ENCODE results near the gene NCKAP5.

The NCKAP5 gene

GRCh38 chr2:133511679-133512078 lies 56.6 kb downstream of the NCKAP5 start:
- WGBS: 6% methylated on average over 1 of the region's 1 CpG
- Histone ChIP-seq H2BK120ac (ENCODE audit: low read depth, low read length) (no peak overlapping the region), H3K9me3 (ENCODE audit: control insufficient read depth, low read length) (no peaks in the 10 kb centered on the region), H3K14ac (ENCODE audit: low read length in 2 of 2) (no peak overlapping the region), H3K4me3 (ENCODE audit: insufficient read depth in 1 of 2, low read depth in 1 of 2, low read length in 2 of 2) (no peak overlapping the region), H2BK5ac (ENCODE audit: low read depth, low read length, poor library complexity, severe bottlenecking) (no peak overlapping the region), H3K4me1 (ENCODE audit: control insufficient read depth, insufficient read depth, low read depth, low read length) (peaks cover 2% of the 10 kb centered on the region), H3K4ac (ENCODE audit: low read depth in 1 of 2, low read length in 2 of 2) (no peak overlapping the region), H3K36me3 (ENCODE audit: control insufficient read depth in 1 of 2, insufficient read depth in 2 of 2, low read depth in 1 of 2, low read length in 2 of 2) (no peaks in the 10 kb centered on the region), H3K27ac (ENCODE audit: low read length, poor library complexity, severe bottlenecking) (no peak overlapping the region), H2AK5ac (ENCODE audit: low read length, severe bottlenecking) (no peak overlapping the region), H3K9ac (ENCODE audit: low read length) (no peak overlapping the region), H4K91ac (ENCODE audit: low read length) (no peak overlapping the region), H3K79me1 (replicated peaks; ENCODE audit: low read length, poor library complexity, severe bottlenecking) (no peaks in the 10 kb centered on the region), H2BK15ac (ENCODE audit: low read depth, poor library complexity, severe bottlenecking) (no peak overlapping the region), H2AFZ (ENCODE audit: low read depth, low read length) (no peak overlapping the region), H3K18ac (ENCODE audit: low read depth in 1 of 2, low read length in 2 of 2) (no peak overlapping the region), H3K4me2 (ENCODE audit: low read length, poor library complexity, severe bottlenecking) (no peak overlapping the region), H3K23ac (ENCODE audit: low read length in 2 of 2) (no peak overlapping the region), H2BK12ac (ENCODE audit: low read length in 2 of 2) (no peak overlapping the region), H3K27me3 (ENCODE audit: control insufficient read depth in 1 of 2, insufficient read depth in 1 of 2, low read length in 2 of 2) (no peaks in the 10 kb centered on the region), H4K8ac (ENCODE audit: low read length) (no peak overlapping the region)
- DNase-seq: no peak

GRCh38 chr2:133509777-133510176 lies 58.5 kb downstream of the NCKAP5 start:
- Histone ChIP-seq H3K4me1 (ENCODE audit: control insufficient read depth, insufficient read depth, low read depth, low read length) (peaks cover 9% of the 10 kb centered on the region), H3K9me3 (ENCODE audit: control insufficient read depth, low read length) (no peaks in the 10 kb centered on the region), H3K4me2 (ENCODE audit: low read length, poor library complexity, severe bottlenecking) (no peak overlapping the region), H3K4ac (ENCODE audit: low read depth in 1 of 2, low read length in 2 of 2) (no peak overlapping the region), H2AFZ (ENCODE audit: low read depth, low read length) (no peak overlapping the region), H3K18ac (ENCODE audit: low read depth in 1 of 2, low read length in 2 of 2) (no peak overlapping the region), H2AK5ac (ENCODE audit: low read length, severe bottlenecking) (no peak overlapping the region), H3K79me1 (replicated peaks; ENCODE audit: low read length, poor library complexity, severe bottlenecking) (peaks cover 3% of the 10 kb centered on the region), H3K4me3 (ENCODE audit: insufficient read depth in 1 of 2, low read depth in 1 of 2, low read length in 2 of 2) (no peak overlapping the region), H3K27ac (ENCODE audit: low read length, poor library complexity, severe bottlenecking) (no peak overlapping the region), H3K23ac (ENCODE audit: low read length in 2 of 2) (no peak overlapping the region), H2BK120ac (ENCODE audit: low read depth, low read length) (no peak overlapping the region), H4K91ac (ENCODE audit: low read length) (no peak overlapping the region), H2BK12ac (ENCODE audit: low read length in 2 of 2) (no peak overlapping the region), H3K27me3 (ENCODE audit: control insufficient read depth in 1 of 2, insufficient read depth in 1 of 2, low read length in 2 of 2) (no peaks in the 10 kb centered on the region), H3K36me3 (ENCODE audit: control insufficient read depth in 1 of 2, insufficient read depth in 2 of 2, low read depth in 1 of 2, low read length in 2 of 2) (no peaks in the 10 kb centered on the region), H3K14ac (ENCODE audit: low read length in 2 of 2) (no peak overlapping the region), H4K8ac (ENCODE audit: low read length) (no peak overlapping the region), H2BK15ac (ENCODE audit: low read depth, poor library complexity, severe bottlenecking) (no peak overlapping the region), H3K9ac (ENCODE audit: low read length) (no peak overlapping the region), H2BK5ac (ENCODE audit: low read depth, low read length, poor library complexity, severe bottlenecking) (no peak overlapping the region)
- WGBS: 72% methylated on average over 6 of the region's 6 CpGs
- no peak for DNase-seq

- no peak overlapping the region for H3K18ac ChIP-seq (ENCODE audit: low read depth in 1 of 2, low read length in 2 of 2)
- H3K27me3 ChIP-seq (ENCODE audit: control insufficient read depth in 1 of 2, insufficient read depth in 1 of 2, low read length in 2 of 2): no peaks in the 10 kb centered on the region
- H3K36me3 ChIP-seq (ENCODE audit: control insufficient read depth in 1 of 2, insufficient read depth in 2 of 2, low read depth in 1 of 2, low read length in 2 of 2): no peaks in the 10 kb centered on the region
- H3K4me3 ChIP-seq (ENCODE audit: insufficient read depth in 1 of 2, low read depth in 1 of 2, low read length in 2 of 2): no peak overlapping the region
- H2BK15ac ChIP-seq (ENCODE audit: low read depth, poor library complexity, severe bottlenecking): no peak overlapping the region
- H2AK5ac ChIP-seq (ENCODE audit: low read length, severe bottlenecking): no peak overlapping the region
- no peaks in the 10 kb centered on the region for H3K9me3 ChIP-seq (ENCODE audit: control insufficient read depth, low read length)
- no peak overlapping the region for H2BK5ac ChIP-seq (ENCODE audit: low read depth, low read length, poor library complexity, severe bottlenecking)
- H3K23ac ChIP-seq (ENCODE audit: low read length in 2 of 2): no peak overlapping the region
- no peak overlapping the region for H2BK120ac ChIP-seq (ENCODE audit: low read depth, low read length)
- H2BK12ac ChIP-seq (ENCODE audit: low read length in 2 of 2): no peak overlapping the region
- H3K4ac ChIP-seq (ENCODE audit: low read depth in 1 of 2, low read length in 2 of 2): no peak overlapping the region
- H3K4me1 ChIP-seq (ENCODE audit: control insufficient read depth, insufficient read depth, low read depth, low read length): peaks cover 11% of the 10 kb centered on the region
- H3K9ac ChIP-seq (ENCODE audit: low read length): no peak overlapping the region
- no peak overlapping the region for H4K8ac ChIP-seq (ENCODE audit: low read length)
- no peak overlapping the region for H3K27ac ChIP-seq (ENCODE audit: low read length, poor library complexity, severe bottlenecking)
- WGBS: 78% methylated on average over 7 of the region's 7 CpGs
- peaks cover 3% of the 10 kb centered on the region for H3K79me1 ChIP-seq (replicated peaks; ENCODE audit: low read length, poor library complexity, severe bottlenecking)
- H3K4me2 ChIP-seq (ENCODE audit: low read length, poor library complexity, severe bottlenecking): no peak overlapping the region
- H4K91ac ChIP-seq (ENCODE audit: low read length): no peak overlapping the region
- DNase-seq: no peak
- H3K14ac ChIP-seq (ENCODE audit: low read length in 2 of 2): no peak overlapping the region
- H2AFZ ChIP-seq (ENCODE audit: low read depth, low read length): no peak overlapping the region
These were observed 59.6 kb downstream of the NCKAP5 start for GRCh38 chr2:133508546-133509165.

- no peak overlapping the region for H3K4ac ChIP-seq (ENCODE audit: low read depth in 1 of 2, low read length in 2 of 2)
- no peak overlapping the region for H3K14ac ChIP-seq (ENCODE audit: low read length in 2 of 2)
- no peak overlapping the region for H2AFZ ChIP-seq (ENCODE audit: low read depth, low read length)
- H4K8ac ChIP-seq (ENCODE audit: low read length): no peak overlapping the region
- H3K18ac ChIP-seq (ENCODE audit: low read depth in 1 of 2, low read length in 2 of 2): no peak overlapping the region
- no peaks in the 10 kb centered on the region for H3K27me3 ChIP-seq (ENCODE audit: control insufficient read depth in 1 of 2, insufficient read depth in 1 of 2, low read length in 2 of 2)
- no peak overlapping the region for H3K4me3 ChIP-seq (ENCODE audit: insufficient read depth in 1 of 2, low read depth in 1 of 2, low read length in 2 of 2)
- no peak overlapping the region for H2BK12ac ChIP-seq (ENCODE audit: low read length in 2 of 2)
- H3K9me3 ChIP-seq (ENCODE audit: control insufficient read depth, low read length): no peaks in the 10 kb centered on the region
- 80% methylated on average over 6 of the region's 6 CpGs for WGBS
- H2AK5ac ChIP-seq (ENCODE audit: low read length, severe bottlenecking): peak overlapping the region; percentile 34
- H2BK120ac ChIP-seq (ENCODE audit: low read depth, low read length): no peak overlapping the region
- no peak overlapping the region for H3K23ac ChIP-seq (ENCODE audit: low read length in 2 of 2)
- DNase-seq: no peak
- H3K36me3 ChIP-seq (ENCODE audit: control insufficient read depth in 1 of 2, insufficient read depth in 2 of 2, low read depth in 1 of 2, low read length in 2 of 2): no peaks in the 10 kb centered on the region
- peaks cover 11% of the 10 kb centered on the region for H3K4me1 ChIP-seq (ENCODE audit: control insufficient read depth, insufficient read depth, low read depth, low read length)
- no peak overlapping the region for H3K9ac ChIP-seq (ENCODE audit: low read length)
- no peak overlapping the region for H2BK5ac ChIP-seq (ENCODE audit: low read depth, low read length, poor library complexity, severe bottlenecking)
- H3K4me2 ChIP-seq (ENCODE audit: low read length, poor library complexity, severe bottlenecking): no peak overlapping the region
- no peak overlapping the region for H4K91ac ChIP-seq (ENCODE audit: low read length)
- H3K27ac ChIP-seq (ENCODE audit: low read length, poor library complexity, severe bottlenecking): no peak overlapping the region
- H3K79me1 ChIP-seq (replicated peaks; ENCODE audit: low read length, poor library complexity, severe bottlenecking): peaks cover 3% of the 10 kb centered on the region
- no peak overlapping the region for H2BK15ac ChIP-seq (ENCODE audit: low read depth, poor library complexity, severe bottlenecking)
These were observed 61.3 kb downstream of the NCKAP5 start for GRCh38 chr2:133506996-133507395.
